Adrenal gland (tissue), 5 donors: ENCODE data around the gene ARSI.

Experiments
- POLR2A ChIP-seq, 2 donors: fragments of 450-650 bp; IDR thresholded peaks; one replicate each; pipeline ENCODE4 v1.6.1; 2017; ENCODE audit warnings: antibody characterized with exemption in 2 of 2, mild to moderate bottlenecking in 2 of 2, moderate library complexity in 1 of 2
- TF ChIP-seq, protein P1 (sequence below), 6 experiments: fragments of 450-650 bp in 4 of 6; fragments of 200-600 bp in 2 of 6; sonication (generic) in 1 of 6; IDR thresholded peaks; 1 replicate in 5 of 6; 2 replicates in 1 of 6; pipeline versions ENCODE4 v1.5.1 to v1.8.0; 2016 to 2021; ENCODE audit warnings: antibody characterized with exemption in 6 of 6, mild to moderate bottlenecking in 2 of 6, moderate library complexity in 1 of 6
- donor health status: DM: no; HTN: no; CAD: no.

DNA sequence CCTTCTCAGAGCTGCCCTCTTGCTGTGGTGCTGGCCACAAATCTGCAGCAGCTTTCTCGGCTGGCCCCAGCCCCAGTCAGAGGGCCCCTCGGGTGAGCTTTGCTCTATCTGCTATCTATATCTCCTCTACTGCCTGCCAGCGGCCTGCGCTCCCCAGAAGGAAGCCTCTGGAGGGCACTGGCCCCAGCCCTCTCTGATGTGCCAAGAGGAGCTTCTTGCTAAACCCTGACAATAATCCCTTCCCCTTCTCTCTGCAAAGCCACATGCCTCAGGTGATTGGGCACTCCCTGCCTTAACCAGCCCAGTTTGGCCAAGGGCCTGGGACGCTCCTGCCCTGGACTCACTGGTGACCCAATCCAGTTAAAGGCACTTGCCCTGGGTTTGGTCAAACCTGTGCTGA is 55.9 kb downstream of the ARSI start:
- TF ChIP-seq, protein P1, sequence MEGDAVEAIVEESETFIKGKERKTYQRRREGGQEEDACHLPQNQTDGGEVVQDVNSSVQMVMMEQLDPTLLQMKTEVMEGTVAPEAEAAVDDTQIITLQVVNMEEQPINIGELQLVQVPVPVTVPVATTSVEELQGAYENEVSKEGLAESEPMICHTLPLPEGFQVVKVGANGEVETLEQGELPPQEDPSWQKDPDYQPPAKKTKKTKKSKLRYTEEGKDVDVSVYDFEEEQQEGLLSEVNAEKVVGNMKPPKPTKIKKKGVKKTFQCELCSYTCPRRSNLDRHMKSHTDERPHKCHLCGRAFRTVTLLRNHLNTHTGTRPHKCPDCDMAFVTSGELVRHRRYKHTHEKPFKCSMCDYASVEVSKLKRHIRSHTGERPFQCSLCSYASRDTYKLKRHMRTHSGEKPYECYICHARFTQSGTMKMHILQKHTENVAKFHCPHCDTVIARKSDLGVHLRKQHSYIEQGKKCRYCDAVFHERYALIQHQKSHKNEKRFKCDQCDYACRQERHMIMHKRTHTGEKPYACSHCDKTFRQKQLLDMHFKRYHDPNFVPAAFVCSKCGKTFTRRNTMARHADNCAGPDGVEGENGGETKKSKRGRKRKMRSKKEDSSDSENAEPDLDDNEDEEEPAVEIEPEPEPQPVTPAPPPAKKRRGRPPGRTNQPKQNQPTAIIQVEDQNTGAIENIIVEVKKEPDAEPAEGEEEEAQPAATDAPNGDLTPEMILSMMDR (IDR thresholded peaks at IDR 0.05), result no peak
- no peak for TF ChIP-seq POLR2A (IDR thresholded peaks at IDR 0.05)
